AG09309 (cell line): ENCODE results near the gene CCDC17.

Source experiments
- DNase-seq: peaks from one replicate; pipeline ENCODE4 v3.0.0-alpha.2; 2010; ENCODE audit warnings: low read depth
- H3K4me3 ChIP-seq: 2 replicates; pipeline ENCODE4 v1.5.1; 2011; ENCODE audit warnings: mild to moderate bottlenecking, low read depth, low read length, moderate library complexity; ENCODE audit not compliant: control insufficient read depth
- TF ChIP-seq, protein P1 (sequence below): IDR thresholded peaks from 2 replicates; pipeline ENCODE4 v1.5.1; 2011; ENCODE audit warnings: mild to moderate bottlenecking, low read depth, low read length, inconsistent platforms; ENCODE audit not compliant: insufficient read depth, control insufficient read depth; ENCODE audit errors: missing control alignments

Gene CCDC17

DNA sequence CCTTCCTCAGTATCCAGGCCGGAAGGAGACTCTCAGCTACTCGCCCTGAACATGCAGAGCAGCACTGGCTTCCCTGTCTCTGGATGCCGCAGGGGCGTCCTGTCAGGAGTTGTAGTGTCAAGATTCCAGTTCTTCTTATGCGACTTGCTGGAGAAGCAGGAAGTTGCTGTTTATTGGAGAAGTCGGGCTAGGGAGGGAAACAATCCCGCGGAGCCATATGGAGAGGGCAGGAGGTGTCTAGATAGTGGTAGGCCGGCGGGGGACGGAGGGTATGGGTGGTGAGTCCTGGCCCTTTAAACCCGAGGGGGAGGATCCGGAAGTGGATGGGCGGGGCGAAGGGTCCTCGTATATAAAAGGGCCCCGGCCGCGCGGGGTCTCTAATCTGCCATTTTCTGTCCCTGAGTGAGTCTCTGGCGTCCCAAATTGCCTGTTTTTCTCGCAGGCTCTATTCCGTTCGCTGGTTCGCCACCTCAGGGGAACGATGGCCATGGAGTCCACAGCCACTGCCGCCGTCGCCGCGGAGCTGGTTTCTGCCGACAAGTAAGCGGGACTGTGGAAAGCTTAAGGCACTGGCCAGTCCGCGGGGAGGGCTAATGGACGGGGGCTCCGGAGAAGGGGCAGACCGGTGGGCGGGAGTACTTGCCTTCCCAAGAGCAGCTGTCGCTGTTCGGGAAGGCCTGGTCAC lies 40.0 kb downstream of the CCDC17 start, which contains the start of gene NASP:
TSS of gene NASP (plus strand) at position 376 of the 685 bp plus-strand sequence. CDS start at position 482, 106 bp downstream.
- TF ChIP-seq, protein P1, sequence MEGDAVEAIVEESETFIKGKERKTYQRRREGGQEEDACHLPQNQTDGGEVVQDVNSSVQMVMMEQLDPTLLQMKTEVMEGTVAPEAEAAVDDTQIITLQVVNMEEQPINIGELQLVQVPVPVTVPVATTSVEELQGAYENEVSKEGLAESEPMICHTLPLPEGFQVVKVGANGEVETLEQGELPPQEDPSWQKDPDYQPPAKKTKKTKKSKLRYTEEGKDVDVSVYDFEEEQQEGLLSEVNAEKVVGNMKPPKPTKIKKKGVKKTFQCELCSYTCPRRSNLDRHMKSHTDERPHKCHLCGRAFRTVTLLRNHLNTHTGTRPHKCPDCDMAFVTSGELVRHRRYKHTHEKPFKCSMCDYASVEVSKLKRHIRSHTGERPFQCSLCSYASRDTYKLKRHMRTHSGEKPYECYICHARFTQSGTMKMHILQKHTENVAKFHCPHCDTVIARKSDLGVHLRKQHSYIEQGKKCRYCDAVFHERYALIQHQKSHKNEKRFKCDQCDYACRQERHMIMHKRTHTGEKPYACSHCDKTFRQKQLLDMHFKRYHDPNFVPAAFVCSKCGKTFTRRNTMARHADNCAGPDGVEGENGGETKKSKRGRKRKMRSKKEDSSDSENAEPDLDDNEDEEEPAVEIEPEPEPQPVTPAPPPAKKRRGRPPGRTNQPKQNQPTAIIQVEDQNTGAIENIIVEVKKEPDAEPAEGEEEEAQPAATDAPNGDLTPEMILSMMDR, result no peak
- peak within 1 kb of the TSS; percentile 92 for H3K4me3 ChIP-seq
- DNase-seq, result peak; percentile 8

- TF ChIP-seq, protein P1, result no peak
- H3K4me3 ChIP-seq, result peak overlapping the region; percentile 92
- peak; percentile 88 for DNase-seq
Measured at GRCh38 chr1:45583264-45583665, 40.6 kb downstream of the CCDC17 start.

DNA sequence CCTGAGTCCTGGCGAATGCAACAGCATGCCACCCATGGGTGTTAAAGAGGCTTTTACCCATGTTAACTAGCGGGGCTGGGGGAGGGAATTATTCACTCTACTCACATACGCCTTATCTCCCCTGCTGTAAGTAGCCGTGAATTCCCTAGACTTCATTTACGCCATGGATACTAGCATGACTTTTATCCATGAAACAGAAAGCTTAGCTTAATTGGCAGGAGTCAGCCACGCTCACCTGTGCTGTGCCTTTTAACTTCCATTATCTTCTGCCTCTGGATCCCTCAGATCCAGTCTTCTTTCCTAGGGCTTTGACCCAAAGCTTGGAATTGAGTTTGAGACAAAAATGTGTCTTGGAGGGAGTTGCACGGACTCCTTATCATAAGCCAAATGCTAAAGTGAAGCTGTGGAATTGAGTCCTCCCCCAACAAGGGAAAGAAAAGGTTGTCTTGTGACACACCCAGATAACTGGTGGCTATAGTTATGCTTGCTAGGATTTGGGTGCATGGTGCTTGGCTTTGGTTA lies 49.7 kb downstream of the CCDC17 start:
- H3K4me3 ChIP-seq, result no peak overlapping the region
- TF ChIP-seq, protein P1, result no peak
- DNase-seq, result no peak

DNA sequence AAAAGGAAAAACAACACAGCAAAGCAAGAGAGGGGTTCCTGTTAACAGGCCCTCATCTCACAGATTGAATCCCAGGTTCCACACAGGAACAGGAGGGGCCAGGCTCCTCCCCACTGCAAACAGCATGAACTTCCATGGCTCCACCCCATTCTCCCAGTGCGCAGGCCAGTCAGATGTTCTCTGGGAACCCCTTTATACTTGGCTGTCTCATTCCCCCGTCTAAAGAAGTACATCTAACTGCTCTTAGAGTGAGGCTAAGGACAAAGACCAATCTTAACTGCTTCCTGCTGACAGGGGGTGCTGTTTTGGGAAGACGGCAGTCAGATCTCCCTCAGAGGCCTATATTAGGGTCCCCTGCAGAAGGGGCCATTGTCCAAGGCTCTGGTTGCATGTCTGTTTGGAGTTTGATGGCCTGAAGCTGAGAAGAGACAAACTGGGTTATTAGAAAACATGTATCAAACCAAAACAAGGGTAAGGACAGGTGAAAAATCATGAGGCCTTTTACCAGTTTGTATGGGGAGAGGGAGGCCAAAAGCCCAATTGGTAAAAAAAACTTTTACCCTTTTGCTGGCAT lies 50.5 kb downstream of the CCDC17 start:
- no peak overlapping the region for H3K4me3 ChIP-seq
- no peak for DNase-seq
- TF ChIP-seq, protein P1, result no peak

DNA sequence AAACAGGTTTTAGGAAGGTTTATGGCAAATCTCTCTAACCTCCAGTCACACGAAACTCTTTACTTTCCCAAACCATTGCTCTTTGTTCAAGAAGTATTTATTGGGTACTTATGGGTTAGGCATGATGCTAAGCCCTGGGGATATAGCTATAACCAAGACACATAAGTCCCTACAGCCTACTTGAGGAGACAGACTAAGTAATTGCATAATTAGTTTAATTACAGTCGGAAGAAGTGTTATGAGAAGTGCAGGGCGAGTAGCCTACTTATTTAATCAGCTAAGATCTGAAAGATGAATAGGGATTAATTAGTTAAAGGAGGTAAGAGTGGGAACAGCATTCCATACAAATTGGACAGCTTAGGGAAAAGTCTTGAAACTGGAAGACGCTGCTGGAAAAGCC lies 53.2 kb downstream of the CCDC17 start:
- TF ChIP-seq, protein P1, result no peak
- no peak overlapping the region for H3K4me3 ChIP-seq
- no peak for DNase-seq
